K562 (cell line): ENCODE results near the gene MPC2. TPM values are rescaled to one million over a fixed set of nuclear protein-coding genes. Genes with fewer than 3 reads are reported as not detected.

Experiments used
- ARHGAP35 ChIP-seq: fragments of 450-650 bp; IDR thresholded peaks from 2 replicates; pipeline ENCODE4 v1.6.1; 2018; ENCODE audit not compliant: partially characterized antibody
- BCL6 ChIP-seq: fragments of 250-450 bp; sonication (Bioruptor Pico); IDR thresholded peaks from 2 replicates; pipeline ENCODE4 v1.4.0; 2020
- BRD4 ChIP-seq: fragments of 200-600 bp; sonication (generic); IDR thresholded peaks from 2 replicates; pipeline ENCODE4 v1.6.1; 2017; ENCODE audit warnings: inconsistent platforms
- CTBP1 ChIP-seq: fragments of 450-650 bp; IDR thresholded peaks from 2 replicates; pipeline ENCODE4 v1.6.1; 2016; ENCODE audit warnings: borderline replicate concordance
- EP300 ChIP-seq: IDR thresholded peaks from 2 replicates; pipeline ENCODE4 v1.6.1; 2012; ENCODE audit warnings: low read length, improper control_type of control experiment
- EZH2 ChIP-seq: IDR thresholded peaks from 2 replicates; pipeline ENCODE4 v1.6.1; 2012; ENCODE audit warnings: low read depth, mild to moderate bottlenecking, inconsistent platforms, low read length, borderline replicate concordance
- GATAD2B ChIP-seq: fragments of 450-650 bp; IDR thresholded peaks from 2 replicates; pipeline ENCODE4 v1.6.1; 2017; ENCODE audit warnings: mild to moderate bottlenecking, borderline replicate concordance
- HDAC1 ChIP-seq, 2 experiments: fragments of 450-650 bp; IDR thresholded peaks; 2 replicates each; pipeline ENCODE4 v1.6.1; 2016 to 2017; ENCODE audit warnings: inconsistent platforms in 1 of 2, mild to moderate bottlenecking in 1 of 2, moderate library complexity in 1 of 2
- HDAC2 ChIP-seq: fragments of 450-650 bp; IDR thresholded peaks from 2 replicates; pipeline ENCODE4 v1.6.1; 2016; ENCODE audit warnings: mild to moderate bottlenecking
- HDGF ChIP-seq: fragments of 450-650 bp; IDR thresholded peaks from 2 replicates; pipeline ENCODE4 v1.6.1; 2016
- ILK ChIP-seq: fragments of 450-650 bp; IDR thresholded peaks from 2 replicates; pipeline ENCODE4 v1.6.1; 2016; ENCODE audit warnings: missing genetic modification characterization, low read depth, mild to moderate bottlenecking, missing compliant biosample characterization, moderate library complexity, borderline replicate concordance
- MBD2 ChIP-seq: sonication (generic); IDR thresholded peaks from 2 replicates; pipeline ENCODE4 v1.6.1; 2016; ENCODE audit warnings: low read depth, borderline replicate concordance
- MYNN ChIP-seq, 2 experiments: sonication (generic); formaldehyde crosslinking in 1 of 2; IDR thresholded peaks; 2 replicates each; pipeline versions ENCODE4 v1.5.0 to v1.6.1; 2016 to 2020; ENCODE audit warnings: antibody characterized with exemption in 1 of 2, missing genetic modification reagents in 1 of 2
- POLR3G ChIP-seq: IDR thresholded peaks from 2 replicates; pipeline ENCODE4 v1.6.1; 2011; ENCODE audit not compliant: insufficient read length, insufficient replicate concordance; ENCODE audit errors: extremely low read depth
- SMAD3 ChIP-seq: fragments of 450-650 bp; formaldehyde crosslinking; conservative IDR thresholded peaks from 2 replicates; pipeline ENCODE4 v1.4.0; 2020; ENCODE audit warnings: mild to moderate bottlenecking
- SMARCA4 ChIP-seq: fragments of 450-650 bp; IDR thresholded peaks from 2 replicates; pipeline ENCODE4 v1.6.1; 2016
- SRF ChIP-seq, 2 experiments: fragments of 250-450, 450-650 bp in 1 of 2; sonication (Bioruptor Pico) in 1 of 2; sonication (generic) in 1 of 2; formaldehyde crosslinking; IDR thresholded peaks; 2 replicates each; pipeline versions ENCODE4 v1.5.0 to v1.5.1; 2020 to 2022; ENCODE audit warnings: mild to moderate bottlenecking in 1 of 2, missing genetic modification reagents in 1 of 2
- SRSF1 ChIP-seq: fragments of 200-400 bp; formaldehyde crosslinking; IDR thresholded peaks from 2 replicates; pipeline ENCODE4 v1.6.1; 2017; ENCODE audit warnings: mild to moderate bottlenecking, low read depth, low read length, moderate library complexity
- ZFX ChIP-seq: sonication (generic); formaldehyde crosslinking; IDR thresholded peaks from 2 replicates; pipeline ENCODE4 v1.8.0; 2022; ENCODE audit warnings: mild to moderate bottlenecking, missing genetic modification reagents, moderate library complexity
- polyA plus RNA-seq, 8 experiments: library from polyadenylated mRNA; depleted of rRNA in 4 of 8; stranded (reverse) in 5 of 8; unstranded in 3 of 8; fragments of >200 nt; fragmentation: Nextera tagmentation in 2 of 8; fragmentation: Illumina TruSeq in 1 of 8; extraction: Ambion mirVana in 2 of 8; extraction: Trizol in 1 of 8; gene quantifications; 2 replicates each; pipeline versions ENCODE4 v1.2.1 to v1.2.3, GENCODE V29; 2011 to 2014; ENCODE audit warnings: inconsistent platforms in 1 of 8, missing spikeins in 1 of 8
- total RNA-seq, 7 experiments: library from RNA; depleted of rRNA in 6 of 7; stranded (reverse); fragments of >200 nt in 6 of 7; fragmentation: Illumina TruSeq in 2 of 7; extraction: Trizol in 2 of 7; gene quantifications; 2 replicates each; pipeline versions ENCODE4 v1.2.1 to v1.2.3, GENCODE V29; 2011 to 2021; ENCODE audit warnings: low replicate concordance in 1 of 7
- TF ChIP-seq, protein P1 (sequence below): fragments of 450-650 bp; formaldehyde crosslinking; IDR thresholded peaks from 2 replicates; pipeline ENCODE4 v1.4.0; 2020; ENCODE audit warnings: mild to moderate bottlenecking, moderate library complexity
- TF ChIP-seq, protein P2 (sequence below): fragments of 450-650 bp; IDR thresholded peaks from 2 replicates; pipeline ENCODE4 v1.6.1; 2018; ENCODE audit not compliant: partially characterized antibody
- TF ChIP-seq, protein P3 (sequence below): fragments of 250-450 bp; sonication (Bioruptor Pico); IDR thresholded peaks from 2 replicates; pipeline ENCODE4 v1.5.0; 2021; ENCODE audit warnings: mild to moderate bottlenecking, moderate library complexity

Gene MPC2
- total and polyA plus RNA-seq, 9 of the 15 experiments (the other 6 are each of a cell fraction or from before 2014, with no cell fraction given), result 70.7 to 179 (median 144) TPM

DNA sequence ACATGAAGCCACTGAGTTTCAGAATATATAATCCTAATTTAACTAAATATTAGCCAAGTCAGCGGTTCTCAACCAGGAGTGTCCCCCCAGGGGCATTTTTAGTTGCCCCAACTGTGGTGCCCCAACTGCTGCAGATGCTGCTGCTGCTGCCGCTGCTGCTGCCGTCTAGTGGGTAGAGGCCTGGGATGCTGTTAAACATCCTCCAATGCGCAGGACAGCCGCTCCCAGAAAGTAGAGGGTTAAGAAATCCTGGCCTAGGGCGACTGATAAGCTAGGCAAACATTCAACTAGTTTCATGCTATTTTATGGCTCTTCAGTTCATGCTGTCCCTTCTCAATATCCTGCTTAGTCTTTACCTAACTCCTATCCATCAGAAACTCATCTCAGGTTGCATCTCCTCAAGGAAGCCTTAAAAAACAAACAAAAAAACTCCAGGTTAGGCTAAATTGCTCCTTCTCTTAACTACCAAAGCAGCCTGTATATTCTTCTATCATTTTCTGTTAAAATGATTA lies 10.3 kb downstream of the MPC2 start (continued):
- TF ChIP-seq MYNN (IDR thresholded peaks at IDR 0.05) (peak; percentile 66; the same call in 1 of the 2 replicates), MYNN (CRISPR knock-in tag; IDR thresholded peaks at IDR 0.05) (no peak), EZH2 (no peak), SMAD3 (peak; percentile 34; the same call in 1 of the 2 replicates), ILK (tag) (no peak), POLR3G (no peak), EP300 (peak; percentile 60; the same call in 1 of the 2 replicates), SMARCA4 (peak; percentile 36; the same call in 1 of the 2 replicates), HDAC1 (IDR thresholded peaks at IDR 0.05) (peak; percentile 13 to 91; a peak in 2 of 4 replicates), HDGF (no peak), GATAD2B (peak; percentile 46; the same call in 1 of the 2 replicates), BCL6 (CRISPR knock-in tag) (no peak), SRSF1 (no peak), SRF (CRISPR knock-in tag; IDR thresholded peaks at IDR 0.05) (no peak), CTBP1 (peak; percentile 90), ZFX (CRISPR knock-in tag) (peak; percentile 45; the same call in 1 of the 2 replicates), HDAC2 (peak; percentile 95), MBD2 (no peak), BRD4 (no peak), ARHGAP35 (no peak)
- TF ChIP-seq, protein P1, sequence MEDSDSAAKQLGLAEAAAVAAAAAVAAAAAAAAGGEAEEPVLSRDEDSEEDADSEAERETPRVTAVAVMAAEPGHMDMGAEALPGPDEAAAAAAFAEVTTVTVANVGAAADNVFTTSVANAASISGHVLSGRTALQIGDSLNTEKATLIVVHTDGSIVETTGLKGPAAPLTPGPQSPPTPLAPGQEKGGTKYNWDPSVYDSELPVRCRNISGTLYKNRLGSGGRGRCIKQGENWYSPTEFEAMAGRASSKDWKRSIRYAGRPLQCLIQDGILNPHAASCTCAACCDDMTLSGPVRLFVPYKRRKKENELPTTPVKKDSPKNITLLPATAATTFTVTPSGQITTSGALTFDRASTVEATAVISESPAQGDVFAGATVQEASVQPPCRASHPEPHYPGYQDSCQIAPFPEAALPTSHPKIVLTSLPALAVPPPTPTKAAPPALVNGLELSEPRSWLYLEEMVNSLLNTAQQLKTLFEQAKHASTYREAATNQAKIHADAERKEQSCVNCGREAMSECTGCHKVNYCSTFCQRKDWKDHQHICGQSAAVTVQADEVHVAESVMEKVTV (CRISPR knock-in tag), result 0 out of 2 replicates have a peak, but pooled peaks have one; percentile 44
- TF ChIP-seq, protein P2, sequence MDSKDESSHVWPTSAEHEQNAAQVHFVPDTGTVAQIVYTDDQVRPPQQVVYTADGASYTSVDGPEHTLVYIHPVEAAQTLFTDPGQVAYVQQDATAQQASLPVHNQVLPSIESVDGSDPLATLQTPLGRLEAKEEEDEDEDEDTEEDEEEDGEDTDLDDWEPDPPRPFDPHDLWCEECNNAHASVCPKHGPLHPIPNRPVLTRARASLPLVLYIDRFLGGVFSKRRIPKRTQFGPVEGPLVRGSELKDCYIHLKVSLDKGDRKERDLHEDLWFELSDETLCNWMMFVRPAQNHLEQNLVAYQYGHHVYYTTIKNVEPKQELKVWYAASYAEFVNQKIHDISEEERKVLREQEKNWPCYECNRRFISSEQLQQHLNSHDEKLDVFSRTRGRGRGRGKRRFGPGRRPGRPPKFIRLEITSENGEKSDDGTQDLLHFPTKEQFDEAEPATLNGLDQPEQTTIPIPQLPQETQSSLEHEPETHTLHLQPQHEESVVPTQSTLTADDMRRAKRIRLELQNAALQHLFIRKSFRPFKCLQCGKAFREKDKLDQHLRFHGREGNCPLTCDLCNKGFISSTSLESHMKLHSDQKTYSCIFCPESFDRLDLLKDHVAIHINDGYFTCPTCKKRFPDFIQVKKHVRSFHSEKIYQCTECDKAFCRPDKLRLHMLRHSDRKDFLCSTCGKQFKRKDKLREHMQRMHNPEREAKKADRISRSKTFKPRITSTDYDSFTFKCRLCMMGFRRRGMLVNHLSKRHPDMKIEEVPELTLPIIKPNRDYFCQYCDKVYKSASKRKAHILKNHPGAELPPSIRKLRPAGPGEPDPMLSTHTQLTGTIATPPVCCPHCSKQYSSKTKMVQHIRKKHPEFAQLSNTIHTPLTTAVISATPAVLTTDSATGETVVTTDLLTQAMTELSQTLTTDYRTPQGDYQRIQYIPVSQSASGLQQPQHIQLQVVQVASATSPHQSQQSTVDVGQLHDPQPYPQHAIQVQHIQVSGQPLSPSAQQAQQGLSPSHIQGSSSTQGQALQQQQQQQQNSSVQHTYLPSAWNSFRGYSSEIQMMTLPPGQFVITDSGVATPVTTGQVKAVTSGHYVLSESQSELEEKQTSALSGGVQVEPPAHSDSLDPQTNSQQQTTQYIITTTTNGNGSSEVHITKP, result no peak
- TF ChIP-seq, protein P3, sequence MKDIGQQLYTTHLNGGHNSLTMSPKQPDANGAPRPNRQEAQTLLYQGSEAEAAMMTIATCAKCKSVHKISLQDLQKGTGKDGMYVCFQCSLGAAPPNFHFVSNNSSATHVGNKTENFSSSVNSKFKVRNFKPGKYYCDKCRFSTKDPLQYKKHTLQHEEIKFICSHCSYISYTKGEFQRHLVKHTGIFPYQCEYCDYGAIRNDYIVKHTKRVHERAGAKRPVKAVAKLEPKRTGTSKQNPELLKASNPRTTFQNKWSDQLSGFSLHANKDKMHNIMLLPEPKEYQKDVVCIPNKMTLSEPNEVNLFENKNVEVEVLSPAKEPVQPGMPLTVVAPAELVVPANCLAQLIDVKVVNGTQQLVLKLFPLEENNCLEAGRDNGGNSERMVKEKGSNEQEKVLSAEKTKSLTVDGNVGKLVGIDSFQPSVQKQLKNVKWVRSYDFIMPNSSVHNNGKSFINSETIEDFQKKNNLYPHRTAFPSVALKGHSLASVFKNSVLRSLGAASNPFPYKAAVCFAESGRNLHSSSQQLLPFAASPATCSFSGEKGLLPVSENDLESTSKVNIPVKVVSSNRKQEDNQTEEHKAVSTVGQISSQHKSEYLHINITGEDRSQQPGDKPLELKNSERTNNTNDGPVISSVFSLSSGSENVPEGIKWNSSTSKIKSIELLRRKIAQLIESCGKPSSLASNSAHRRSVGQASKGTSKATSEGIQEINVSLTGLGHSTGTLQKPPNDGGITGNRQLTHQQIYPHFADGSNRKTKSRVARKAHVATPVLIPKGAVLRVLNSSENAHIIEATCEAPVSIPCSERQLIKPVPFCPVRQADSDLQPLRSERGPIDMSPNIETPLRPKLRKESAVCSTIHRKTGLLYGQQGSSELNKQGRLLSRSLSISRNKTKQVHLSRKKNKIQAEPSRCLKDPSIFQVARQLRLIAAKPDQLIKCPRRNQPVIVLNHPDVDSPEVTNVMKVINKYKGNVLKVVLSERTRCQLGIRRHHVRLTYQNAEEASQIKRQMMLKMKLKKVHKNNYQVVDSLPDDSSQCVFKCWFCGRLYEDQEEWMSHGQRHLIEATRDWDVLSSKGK (CRISPR knock-in tag), result no peak
